CD14-positive monocyte (primary cell): ENCODE results near the gene IKBKE. TPM values are rescaled to one million over a fixed set of nuclear protein-coding genes. Genes with fewer than 3 reads are reported as not detected.
"Not testable (repeated sequence)": the region's sequence is repeated elsewhere in the genome, so short reads cannot be mapped to it uniquely, and the experiment has no call there.

Experiments used
- DNase-seq, 3 donors: peaks; one replicate each; pipeline ENCODE4 v3.0.0-alpha.2; 2011 to 2022
- H2AFZ ChIP-seq: 2 replicates; pipeline ENCODE4 v1.6.0; 2012; ENCODE audit warnings: mild to moderate bottlenecking, low read depth, low read length, inconsistent platforms; ENCODE audit not compliant: insufficient read depth, poor library complexity, severe bottlenecking
- H3K27ac ChIP-seq, 2 donors: 1 replicate in 1 of 2; 2 replicates in 1 of 2; pipeline ENCODE4 v1.5.1; 2012 to 2013; ENCODE audit warnings: low read length in 2 of 2, control low read depth in 1 of 2, inconsistent platforms in 1 of 2, low read depth in 1 of 2, mild to moderate bottlenecking in 1 of 2
- H3K27me3 ChIP-seq, 2 donors: one replicate each; pipeline versions ENCODE4 v1.6.0 to v1.6.1; 2011 to 2013; ENCODE audit warnings: low read length in 2 of 2; ENCODE audit not compliant: control insufficient read depth in 2 of 2, insufficient read depth in 2 of 2
- H3K36me3 ChIP-seq, 2 donors: replicated peaks in 1 of 2; 1 replicate in 1 of 2; 2 replicates in 1 of 2; pipeline versions ENCODE4 v1.5.1 to v1.6.1; 2012 to 2013; ENCODE audit warnings: low read length in 2 of 2, control low read depth in 1 of 2, inconsistent platforms in 1 of 2, mild to moderate bottlenecking in 1 of 2; ENCODE audit not compliant: insufficient read depth in 2 of 2, control insufficient read depth in 1 of 2
- H3K4me1 ChIP-seq, 2 donors: 1 replicate in 1 of 2; 2 replicates in 1 of 2; pipeline versions ENCODE4 v1.5.1 to v1.6.1; 2012 to 2013; ENCODE audit warnings: low read length in 2 of 2, control low read depth in 1 of 2, inconsistent platforms in 1 of 2, mild to moderate bottlenecking in 1 of 2, moderate library complexity in 1 of 2; ENCODE audit not compliant: insufficient read depth in 2 of 2, control insufficient read depth in 1 of 2
- H3K4me2 ChIP-seq: replicated peaks from 2 replicates; pipeline ENCODE3; 2012; ENCODE audit warnings: low read length, moderate library complexity, mild to moderate bottlenecking; ENCODE audit not compliant: poor library complexity, severe bottlenecking; ENCODE audit errors: extremely low read depth
- H3K4me3 ChIP-seq, 3 experiments: fragments of 200-600 bp in 1 of 3; sonication (generic) in 1 of 3; replicated peaks in 1 of 3; 1 replicate in 2 of 3; 2 replicates in 1 of 3; pipeline ENCODE4 v1.5.1; 2011 to 2013; ENCODE audit warnings: low read length in 3 of 3, mild to moderate bottlenecking in 3 of 3, control low read depth in 2 of 3, low read depth in 2 of 3, inconsistent platforms in 1 of 3, moderate library complexity in 1 of 3
- H3K79me2 ChIP-seq: 2 replicates; pipeline ENCODE4 v1.6.0; 2012; ENCODE audit warnings: mild to moderate bottlenecking, control low read depth, inconsistent platforms, low read length, moderate library complexity; ENCODE audit not compliant: insufficient read depth
- H3K9ac ChIP-seq: 2 replicates; pipeline ENCODE4 v1.6.0; 2017; ENCODE audit warnings: low read length, mild to moderate bottlenecking; ENCODE audit not compliant: insufficient read depth, poor library complexity, severe bottlenecking
- H3K9me3 ChIP-seq, 2 donors: replicated peaks in 1 of 2; 1 replicate in 1 of 2; 2 replicates in 1 of 2; pipeline versions ENCODE4 v1.5.1 to v1.6.1; 2012 to 2013; ENCODE audit warnings: low read length in 2 of 2, control low read depth in 1 of 2; ENCODE audit not compliant: control insufficient read depth in 1 of 2, insufficient read depth in 1 of 2
- H4K20me1 ChIP-seq: 2 replicates; pipeline ENCODE4 v1.6.0; 2012; ENCODE audit warnings: mild to moderate bottlenecking, low read length, control low read depth, moderate library complexity; ENCODE audit not compliant: insufficient read depth
- H3K27ac Mint-ChIP-seq, 7 donors: one replicate each; pipeline ENCODE4 v1.8.0; 2020; ENCODE audit warnings: mild to moderate bottlenecking in 7 of 7, mixed read lengths in 7 of 7, moderate library complexity in 6 of 7, inconsistent platforms in 2 of 7
- H3K27me3 Mint-ChIP-seq, 3 donors: one replicate each; pipeline ENCODE4 v1.8.0; 2021 to 2022; ENCODE audit warnings: low read depth in 3 of 3, mild to moderate bottlenecking in 3 of 3, mixed read lengths in 3 of 3, moderate library complexity in 3 of 3, inconsistent platforms in 1 of 3
- H3K36me3 Mint-ChIP-seq, 2 donors: one replicate each; pipeline ENCODE4 v1.8.0; 2020; ENCODE audit warnings: mixed read lengths in 2 of 2, inconsistent platforms in 1 of 2, mild to moderate bottlenecking in 1 of 2
- H3K4me1 Mint-ChIP-seq: one replicate; pipeline ENCODE4 v1.8.0; 2020; ENCODE audit warnings: mild to moderate bottlenecking, mixed read lengths
- H3K4me3 Mint-ChIP-seq, 2 donors: one replicate each; pipeline ENCODE4 v1.8.0; 2020; ENCODE audit warnings: mild to moderate bottlenecking in 2 of 2, mixed read lengths in 2 of 2, moderate library complexity in 1 of 2
- H3K9me3 Mint-ChIP-seq, 7 donors: one replicate each; pipeline ENCODE4 v1.8.0; 2020 to 2022; ENCODE audit warnings: mixed read lengths in 7 of 7, mild to moderate bottlenecking in 6 of 7, moderate library complexity in 6 of 7, inconsistent platforms in 2 of 7
- CTCF ChIP-seq: fragments of 200-600 bp; IDR thresholded peaks from one replicate; pipeline ENCODE4 v1.8.0; 2022; ENCODE audit warnings: antibody characterized with exemption, mild to moderate bottlenecking
- WGBS: methylation state at CpG from one replicate; pipeline ENCODE4 v1.1.5; 2013; ENCODE audit warnings: missing lambda C conversion rate; ENCODE audit not compliant: insufficient coverage; 5-methylcytosine and 5-hydroxymethylcytosine counted together
- intact Hi-C, 2 donors: fragments of 100-400 bp; cut with micrococcal nuclease; formaldehyde crosslinking; loops; one replicate each; pipeline versions ENCODE4 v1.15.0 to v1.15.1; 2023
- polyA plus RNA-seq, 3 donors: library from polyadenylated mRNA; depleted of rRNA in 1 of 3; unstranded in 2 of 3; stranded (reverse) in 1 of 3; fragments of 300-500 nt in 2 of 3; fragments of >200 nt in 1 of 3; fragmentation: Illumina TruSeq in 2 of 3; gene quantifications; 1 replicate in 2 of 3; 2 replicates in 1 of 3; pipeline ENCODE4 v1.2.3, GENCODE V29; 2012 to 2021

Gene IKBKE
- polyA plus RNA-seq, 3 donors, result 35.6 to 40.7 (median 37.6) TPM

GRCh38 chr1:206482611-206483010 is 12.3 kb downstream of the IKBKE start:
- Histone ChIP-seq H3K79me2 (no peaks in the 10 kb centered on the region), H3K27ac (no peak overlapping the region), H3K4me2 (no peak overlapping the region), H2AFZ (no peak overlapping the region), H3K36me3 (peaks cover 88 to 95% of the 10 kb centered on the region in 2 donors), H3K4me3 (no peak overlapping the region), H3K9ac (no peak overlapping the region), H3K4me1 (peaks cover 12% of the 10 kb centered on the region in 2 donors), H4K20me1 (peaks cover 54% of the 10 kb centered on the region), H3K9me3 (no peaks in the 10 kb centered on the region), H3K27me3 (no peaks in the 10 kb centered on the region)
- no peak for DNase-seq
- WGBS, result 97% methylated on average over 2 of the region's 2 CpGs
- peaks cover 13% of the 10 kb centered on the region for H3K4me1 Mint-ChIP-seq
- peaks cover 0 to 3% (median 0%) of the 10 kb centered on the region in 3 donors for H3K27me3 Mint-ChIP-seq
- H3K27ac Mint-ChIP-seq, result peak overlapping the region in 1 of 7 donors; percentile 55
- H3K9me3 Mint-ChIP-seq, result no peaks in the 10 kb centered on the region
- no peak for TF ChIP-seq CTCF
- intact Hi-C loops, result no loop called here
- peaks cover 74 to 84% of the 10 kb centered on the region in 2 donors for H3K36me3 Mint-ChIP-seq
- H3K4me3 Mint-ChIP-seq, result no peak overlapping the region

GRCh38 chr1:206483864-206484263 is 13.6 kb downstream of the IKBKE start:
- H3K27ac ChIP-seq, H3K27me3 ChIP-seq, H2AFZ ChIP-seq, H3K4me3 ChIP-seq, intact Hi-C loops, H3K27ac Mint-ChIP-seq, H3K9me3 ChIP-seq, H3K79me2 ChIP-seq, H3K4me2 ChIP-seq, DNase-seq, H3K9me3 Mint-ChIP-seq, H3K27me3 Mint-ChIP-seq, H3K4me3 Mint-ChIP-seq, H3K9ac ChIP-seq: not testable (repeated sequence)
- peaks cover 74 to 83% of the 10 kb centered on the region in 2 donors for H3K36me3 Mint-ChIP-seq
- H3K4me1 Mint-ChIP-seq, result peaks cover 18% of the 10 kb centered on the region
- peaks cover 13 to 16% of the 10 kb centered on the region in 2 donors for H3K4me1 ChIP-seq
- H3K36me3 ChIP-seq, result peaks cover 88 to 95% of the 10 kb centered on the region in 2 donors
- no CpG with 5 or more reads among the region's 1 CpG for WGBS
- peaks cover 60% of the 10 kb centered on the region for H4K20me1 ChIP-seq
